Upper lobe of left lung (tissue), 6 donors: Measurements from ENCODE around the gene ELF1. TPM values are rescaled to one million over a fixed set of nuclear protein-coding genes. Genes with fewer than 3 reads are reported as not detected.
"Not testable (repeated sequence)": the region's sequence is repeated elsewhere in the genome, so short reads cannot be mapped to it uniquely, and the experiment has no call there.

Experiments
- ATAC-seq, 2 donors: fragments of 200-7000 bp; cut with Tn5 transposase; one replicate each; pipeline ENCODE4 v1.9.1; 2022; ENCODE audit warnings: mild to moderate bottlenecking in 2 of 2, moderate library complexity in 2 of 2; ENCODE audit not compliant: low FRiP score in 2 of 2
- DNase-seq, 2 donors: peaks; one replicate each; pipeline ENCODE4 v3.0.0-alpha.2; 2019 to 2020
- H3K27ac ChIP-seq, 4 donors: fragments of 200-600 bp; sonication (generic); one replicate each; pipeline ENCODE4 v1.5.1; 2016 to 2019
- H3K27me3 ChIP-seq, 4 donors: fragments of 200-600 bp; sonication (generic); one replicate each; pipeline ENCODE4 v1.5.1; 2017 to 2019
- H3K36me3 ChIP-seq, 4 donors: fragments of 200-600 bp; sonication (generic); one replicate each; pipeline ENCODE4 v1.5.1; 2016 to 2019
- H3K4me1 ChIP-seq, 4 donors: fragments of 200-600 bp; sonication (generic); one replicate each; pipeline ENCODE4 v1.5.1; 2018 to 2019
- H3K4me3 ChIP-seq, 4 donors: fragments of 200-600 bp; sonication (generic); one replicate each; pipeline ENCODE4 v1.5.1; 2017 to 2019; ENCODE audit warnings: mild to moderate bottlenecking in 2 of 4, moderate library complexity in 1 of 4
- H3K9me3 ChIP-seq, 4 donors: fragments of 200-600 bp; sonication (generic); one replicate each; pipeline ENCODE4 v1.5.1; 2018 to 2019
- EP300 ChIP-seq, 4 donors: sonication (generic); formaldehyde crosslinking; IDR thresholded peaks; one replicate each; pipeline ENCODE4 v1.5.1; 2017; ENCODE audit warnings: antibody characterized with exemption in 4 of 4, control low read depth in 2 of 4
- POLR2A ChIP-seq, 4 donors: fragments of 450-650 bp; IDR thresholded peaks; one replicate each; pipeline ENCODE4 v1.5.1; 2016 to 2017; ENCODE audit warnings: antibody characterized with exemption in 4 of 4, mild to moderate bottlenecking in 2 of 4
- POLR2AphosphoS5 ChIP-seq, 2 donors: sonication (generic); formaldehyde crosslinking; IDR thresholded peaks; one replicate each; pipeline ENCODE4 v1.5.1; 2017; ENCODE audit warnings: antibody characterized with exemption in 2 of 2
- WGBS, 2 donors: methylation state at CpG; one replicate each; pipeline ENCODE4 v1.1.5; 2017 to 2018; 5-methylcytosine and 5-hydroxymethylcytosine counted together
- total RNA-seq, 6 donors: library from RNA; depleted of rRNA in 4 of 6; stranded (reverse); fragments of >200 nt in 4 of 6; gene quantifications; one replicate each; pipeline versions ENCODE4 v1.1.0 to v1.2.1, GENCODE V29; 2016 to 2021
- TF ChIP-seq, protein P1 (sequence below), 6 experiments: fragments of 450-650 bp in 4 of 6; fragments of 200-600 bp in 2 of 6; sonication (generic) in 2 of 6; IDR thresholded peaks; one replicate each; pipeline ENCODE4 v1.5.1; 2016 to 2019; ENCODE audit warnings: antibody characterized with exemption in 6 of 6
- donor health status: DM: no; HTN: no; CAD: no; lungs with moderate emphysema.
- donor health status: DM: no; HTN: yes; CAD: no; lungs with severe emphysema.

ELF1 gene
- total RNA-seq, 6 donors from 2014 or later: 52.6 to 134 (median 78.6) TPM

- DNase-seq: no peak
- 27 to 33% methylated on average over 4 of the region's 4 CpGs for WGBS, 2 donors
- Histone ChIP-seq H3K36me3 (no peaks in the 10 kb centered on the region), H3K27ac (peak overlapping the region; percentile 76 to 91 (median 86)), H3K4me3 (peak overlapping the region; percentile 7 to 51 (median 35)), H3K9me3 (no peaks in the 10 kb centered on the region), H3K27me3 (no peaks in the 10 kb centered on the region), H3K4me1 (peaks cover 47 to 82% (median 61%) of the 10 kb centered on the region in 4 donors)
- no peak for ATAC-seq
- no peak for TF ChIP-seq POLR2AphosphoS5 (IDR thresholded peaks at IDR 0.05)
- TF ChIP-seq, protein P1, sequence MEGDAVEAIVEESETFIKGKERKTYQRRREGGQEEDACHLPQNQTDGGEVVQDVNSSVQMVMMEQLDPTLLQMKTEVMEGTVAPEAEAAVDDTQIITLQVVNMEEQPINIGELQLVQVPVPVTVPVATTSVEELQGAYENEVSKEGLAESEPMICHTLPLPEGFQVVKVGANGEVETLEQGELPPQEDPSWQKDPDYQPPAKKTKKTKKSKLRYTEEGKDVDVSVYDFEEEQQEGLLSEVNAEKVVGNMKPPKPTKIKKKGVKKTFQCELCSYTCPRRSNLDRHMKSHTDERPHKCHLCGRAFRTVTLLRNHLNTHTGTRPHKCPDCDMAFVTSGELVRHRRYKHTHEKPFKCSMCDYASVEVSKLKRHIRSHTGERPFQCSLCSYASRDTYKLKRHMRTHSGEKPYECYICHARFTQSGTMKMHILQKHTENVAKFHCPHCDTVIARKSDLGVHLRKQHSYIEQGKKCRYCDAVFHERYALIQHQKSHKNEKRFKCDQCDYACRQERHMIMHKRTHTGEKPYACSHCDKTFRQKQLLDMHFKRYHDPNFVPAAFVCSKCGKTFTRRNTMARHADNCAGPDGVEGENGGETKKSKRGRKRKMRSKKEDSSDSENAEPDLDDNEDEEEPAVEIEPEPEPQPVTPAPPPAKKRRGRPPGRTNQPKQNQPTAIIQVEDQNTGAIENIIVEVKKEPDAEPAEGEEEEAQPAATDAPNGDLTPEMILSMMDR (IDR thresholded peaks at IDR 0.05): no peak
Observed at GRCh38 chr13:40981949-40982348, 37.2 kb downstream of the ELF1 start.

DNA sequence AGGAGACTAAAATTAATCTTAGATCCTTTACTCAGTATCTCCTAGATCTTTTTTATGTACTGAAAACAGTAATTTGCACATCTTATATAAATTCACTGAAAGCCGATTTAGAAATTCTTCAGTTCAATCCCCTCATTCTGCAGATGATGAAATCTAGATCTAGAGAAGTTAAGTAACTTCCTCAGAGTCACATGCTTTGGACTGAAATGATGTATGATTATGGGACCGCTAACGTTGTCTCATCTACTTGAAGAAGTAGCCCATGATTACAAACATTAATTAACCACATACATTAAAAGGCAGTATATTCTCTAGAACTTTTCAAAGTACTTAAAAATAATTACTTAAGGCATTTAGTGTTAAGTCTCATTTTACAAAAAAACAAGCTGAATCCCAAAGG, 37.8 kb downstream of the ELF1 start:
- H3K4me3 ChIP-seq: peak overlapping the region in 3 of 4 donors; percentile 32 to 51 (median 38)

GRCh38 chr13:40980461-40980860, 38.7 kb downstream of the ELF1 start:
- Histone ChIP-seq H3K4me3 (peak overlapping the region in 3 of 4 donors; percentile 32 to 51 (median 38)), H3K36me3 (no peaks in the 10 kb centered on the region), H3K27ac (peak overlapping the region; percentile 76 to 91 (median 86)), H3K27me3 (no peaks in the 10 kb centered on the region), H3K4me1 (peaks cover 47 to 83% (median 61%) of the 10 kb centered on the region in 4 donors), H3K9me3 (no peaks in the 10 kb centered on the region)
- TF ChIP-seq, protein P1 (IDR thresholded peaks at IDR 0.05): no peak
- DNase-seq: no peak
- no peak for ATAC-seq

More for the DNA sequence above, 37.8 kb downstream of the ELF1 start:
- Histone ChIP-seq H3K27ac (peak overlapping the region; percentile 76 to 91 (median 86)), H3K9me3 (no peaks in the 10 kb centered on the region), H3K36me3 (no peaks in the 10 kb centered on the region), H3K27me3 (no peaks in the 10 kb centered on the region), H3K4me1 (peaks cover 48 to 85% (median 63%) of the 10 kb centered on the region in 4 donors)
- DNase-seq (no peak), ATAC-seq (peak in 1 of 2 donors; percentile 64)
- 8 to 20% methylated on average over 3 of the region's 3 CpGs for WGBS, 2 donors
- TF ChIP-seq POLR2A (IDR thresholded peaks at IDR 0.05) (peak in 1 of 4 donors; percentile 41), EP300 (IDR thresholded peaks at IDR 0.05) (peak in 1 of 4 donors; percentile 32), POLR2AphosphoS5 (IDR thresholded peaks at IDR 0.05) (peak in 1 of 2 donors; percentile 29)
- TF ChIP-seq, protein P1 (IDR thresholded peaks at IDR 0.05): no peak

- WGBS, 2 donors: 75 to 76% methylated on average over 3 of the region's 3 CpGs
- Histone ChIP-seq H3K4me1 (peaks cover 48 to 86% (median 63%) of the 10 kb centered on the region in 4 donors), H3K4me3 (peak overlapping the region in 3 of 4 donors; percentile 32 to 51 (median 38)), H3K36me3 (no peaks in the 10 kb centered on the region), H3K27ac (peak overlapping the region in 2 of 4 donors; percentile 10 to 89), H3K27me3 (no peaks in the 10 kb centered on the region), H3K9me3 (no peaks in the 10 kb centered on the region)
- DNase-seq (no peak), ATAC-seq (no peak)
- TF ChIP-seq POLR2A (IDR thresholded peaks at IDR 0.05) (no peak), EP300 (IDR thresholded peaks at IDR 0.05) (no peak), POLR2AphosphoS5 (IDR thresholded peaks at IDR 0.05) (no peak)
- TF ChIP-seq, protein P1 (IDR thresholded peaks at IDR 0.05): no peak
Observed at GRCh38 chr13:40979232-40979631, 39.9 kb downstream of the ELF1 start.

- DNase-seq, H3K36me3 ChIP-seq, H3K27me3 ChIP-seq, H3K9me3 ChIP-seq, ATAC-seq: not testable (repeated sequence)
- H3K4me1 ChIP-seq: peaks cover 48 to 86% (median 62%) of the 10 kb centered on the region in 4 donors
- WGBS, 2 donors: 63 to 75% methylated on average over 6 of the region's 6 CpGs
- H3K4me3 ChIP-seq: peak overlapping the region in 1 of 4 donors; percentile 0
- peak overlapping the region in 2 of 4 donors; percentile 24 to 34 for H3K27ac ChIP-seq
Observed at GRCh38 chr13:40978109-40978508, 41.0 kb downstream of the ELF1 start.
